Endothelial cell (in vitro differentiated cells): ENCODE data around the gene MGP. TPM values are rescaled to one million over a fixed set of nuclear protein-coding genes. Genes with fewer than 3 reads are reported as not detected.

Experiments used
- DNase-seq: peaks from one replicate; pipeline ENCODE4 v3.0.0; 2021; ENCODE audit warnings: low spot score
- H3K27ac Mint-ChIP-seq: one replicate; pipeline ENCODE4 v1.8.0; 2021; ENCODE audit warnings: mixed read lengths, inconsistent platforms; ENCODE audit not compliant: unreplicated experiment
- H3K27me3 Mint-ChIP-seq: one replicate; pipeline ENCODE4 v1.8.0; 2021; ENCODE audit warnings: mild to moderate bottlenecking, moderate library complexity, mixed read lengths, inconsistent platforms; ENCODE audit not compliant: unreplicated experiment
- H3K36me3 Mint-ChIP-seq: one replicate; pipeline ENCODE4 v1.8.0; 2021; ENCODE audit warnings: mild to moderate bottlenecking, low read depth, mixed read lengths, inconsistent platforms; ENCODE audit not compliant: unreplicated experiment
- H3K4me1 Mint-ChIP-seq: one replicate; pipeline ENCODE4 v1.8.0; 2021; ENCODE audit warnings: mild to moderate bottlenecking, mixed read lengths, inconsistent platforms; ENCODE audit not compliant: unreplicated experiment
- H3K4me3 Mint-ChIP-seq: one replicate; pipeline ENCODE4 v1.8.0; 2021; ENCODE audit warnings: mild to moderate bottlenecking, mixed read lengths, inconsistent platforms; ENCODE audit not compliant: unreplicated experiment
- H3K9me3 Mint-ChIP-seq: one replicate; pipeline ENCODE4 v1.8.0; 2021; ENCODE audit warnings: mixed read lengths, inconsistent platforms; ENCODE audit not compliant: unreplicated experiment
- total RNA-seq: library from RNA; stranded (reverse); fragmentation: NEBNext Ultra II Directional; extraction: Animal tissue kit (Norgen Biotek cat#: 25700); gene quantifications from one replicate; pipeline ENCODE4 v1.2.1, GENCODE V29; 2021; ENCODE audit not compliant: unreplicated experiment
- TF ChIP-seq, protein P1 (sequence below): fragments of 200-600 bp; sonication (generic); IDR thresholded peaks from one replicate; pipeline ENCODE4 v1.5.0; 2021; ENCODE audit warnings: antibody characterized with exemption; ENCODE audit not compliant: unreplicated experiment

MGP gene
- total RNA-seq, 1 donor from 2014 or later: 0.26 TPM

DNA sequence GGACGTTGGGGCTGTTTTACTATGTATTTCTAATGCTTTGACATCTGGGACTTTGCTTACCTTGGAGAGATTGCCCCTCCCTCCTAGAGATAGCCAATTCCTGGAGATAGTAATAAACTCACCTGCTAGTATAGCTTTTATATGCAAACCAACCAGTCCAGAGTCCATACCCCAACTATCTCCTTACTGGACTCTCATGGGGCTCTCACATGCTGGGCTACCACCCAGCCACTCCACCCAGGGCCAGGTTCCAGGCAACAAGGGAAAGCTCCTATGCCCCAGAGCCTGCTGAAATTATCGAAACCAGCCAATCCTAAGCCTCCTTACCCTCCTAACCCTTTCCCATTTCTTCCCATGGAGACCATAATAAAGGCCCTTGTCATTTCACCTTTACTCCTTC, 25.5 kb upstream of the MGP start:
- Mint-ChIP-seq H3K9me3 (no peaks in the 10 kb centered on the region), H3K4me3 (no peak overlapping the region), H3K4me1 (peaks cover 10% of the 10 kb centered on the region), H3K27me3 (peaks cover 5% of the 10 kb centered on the region), H3K36me3 (no peaks in the 10 kb centered on the region), H3K27ac (no peak overlapping the region)
- DNase-seq: no peak
- TF ChIP-seq, protein P1, sequence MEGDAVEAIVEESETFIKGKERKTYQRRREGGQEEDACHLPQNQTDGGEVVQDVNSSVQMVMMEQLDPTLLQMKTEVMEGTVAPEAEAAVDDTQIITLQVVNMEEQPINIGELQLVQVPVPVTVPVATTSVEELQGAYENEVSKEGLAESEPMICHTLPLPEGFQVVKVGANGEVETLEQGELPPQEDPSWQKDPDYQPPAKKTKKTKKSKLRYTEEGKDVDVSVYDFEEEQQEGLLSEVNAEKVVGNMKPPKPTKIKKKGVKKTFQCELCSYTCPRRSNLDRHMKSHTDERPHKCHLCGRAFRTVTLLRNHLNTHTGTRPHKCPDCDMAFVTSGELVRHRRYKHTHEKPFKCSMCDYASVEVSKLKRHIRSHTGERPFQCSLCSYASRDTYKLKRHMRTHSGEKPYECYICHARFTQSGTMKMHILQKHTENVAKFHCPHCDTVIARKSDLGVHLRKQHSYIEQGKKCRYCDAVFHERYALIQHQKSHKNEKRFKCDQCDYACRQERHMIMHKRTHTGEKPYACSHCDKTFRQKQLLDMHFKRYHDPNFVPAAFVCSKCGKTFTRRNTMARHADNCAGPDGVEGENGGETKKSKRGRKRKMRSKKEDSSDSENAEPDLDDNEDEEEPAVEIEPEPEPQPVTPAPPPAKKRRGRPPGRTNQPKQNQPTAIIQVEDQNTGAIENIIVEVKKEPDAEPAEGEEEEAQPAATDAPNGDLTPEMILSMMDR: no peak

GRCh38 chr12:14910090-14910915, 24.6 kb upstream of the MGP start:
- no peak for DNase-seq
- Mint-ChIP-seq H3K4me1 (peaks cover 8% of the 10 kb centered on the region), H3K9me3 (no peaks in the 10 kb centered on the region), H3K4me3 (no peak overlapping the region), H3K27ac (no peak overlapping the region), H3K36me3 (no peaks in the 10 kb centered on the region), H3K27me3 (peaks cover 4% of the 10 kb centered on the region)
- TF ChIP-seq, protein P1: no peak

DNA sequence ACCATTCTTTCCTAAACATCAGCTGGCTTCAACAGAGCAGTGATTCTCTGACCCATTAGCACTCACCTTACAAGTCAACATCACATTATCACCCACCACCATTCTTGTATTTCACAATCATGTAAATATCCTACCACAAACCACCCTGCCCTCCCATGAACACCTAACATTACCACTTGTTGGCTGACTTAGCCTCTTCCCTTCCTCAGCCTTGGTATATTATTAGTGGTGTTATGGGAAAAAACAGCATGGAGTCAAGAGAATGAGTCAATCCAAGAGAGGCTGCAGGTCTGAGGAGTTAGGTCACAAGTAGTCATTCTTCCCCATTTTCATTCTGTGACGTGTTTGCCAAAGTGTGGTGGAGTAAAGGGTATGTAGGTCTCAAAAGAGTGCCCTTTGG, 22.3 kb upstream of the MGP start:
- no peaks in the 10 kb centered on the region for H3K9me3 Mint-ChIP-seq
- H3K27me3 Mint-ChIP-seq: peaks cover 4% of the 10 kb centered on the region
- TF ChIP-seq, protein P1: no peak
- no peak for DNase-seq
- H3K4me1 Mint-ChIP-seq: peaks cover 16% of the 10 kb centered on the region
- H3K27ac Mint-ChIP-seq: no peak overlapping the region
- H3K36me3 Mint-ChIP-seq: no peaks in the 10 kb centered on the region
- no peak overlapping the region for H3K4me3 Mint-ChIP-seq

DNA sequence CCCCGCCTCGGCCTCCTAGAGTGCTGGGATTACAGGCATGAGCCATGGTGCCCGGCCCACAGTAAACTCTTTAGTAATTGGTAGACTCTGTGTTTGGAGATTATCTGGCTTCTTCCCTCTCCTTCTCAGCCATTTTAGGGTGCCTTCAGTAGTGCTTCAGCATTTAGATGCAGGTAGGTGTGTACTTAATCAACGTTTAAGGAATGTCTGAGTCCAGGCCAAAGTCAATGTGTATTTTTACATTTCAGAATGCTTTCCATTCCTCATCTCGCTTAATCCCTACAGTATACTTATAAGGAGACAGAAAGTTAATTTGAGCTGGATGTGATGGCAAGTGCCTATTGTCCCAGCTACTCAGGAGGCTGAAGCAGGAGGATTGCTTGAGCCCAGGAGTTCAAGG, 20.5 kb upstream of the MGP start:
- Mint-ChIP-seq H3K27me3 (peaks cover 4% of the 10 kb centered on the region), H3K9me3 (no peaks in the 10 kb centered on the region), H3K36me3 (no peaks in the 10 kb centered on the region), H3K27ac (no peak overlapping the region), H3K4me3 (no peak overlapping the region), H3K4me1 (peaks cover 14% of the 10 kb centered on the region)
- no peak for DNase-seq
- TF ChIP-seq, protein P1: no peak

DNA sequence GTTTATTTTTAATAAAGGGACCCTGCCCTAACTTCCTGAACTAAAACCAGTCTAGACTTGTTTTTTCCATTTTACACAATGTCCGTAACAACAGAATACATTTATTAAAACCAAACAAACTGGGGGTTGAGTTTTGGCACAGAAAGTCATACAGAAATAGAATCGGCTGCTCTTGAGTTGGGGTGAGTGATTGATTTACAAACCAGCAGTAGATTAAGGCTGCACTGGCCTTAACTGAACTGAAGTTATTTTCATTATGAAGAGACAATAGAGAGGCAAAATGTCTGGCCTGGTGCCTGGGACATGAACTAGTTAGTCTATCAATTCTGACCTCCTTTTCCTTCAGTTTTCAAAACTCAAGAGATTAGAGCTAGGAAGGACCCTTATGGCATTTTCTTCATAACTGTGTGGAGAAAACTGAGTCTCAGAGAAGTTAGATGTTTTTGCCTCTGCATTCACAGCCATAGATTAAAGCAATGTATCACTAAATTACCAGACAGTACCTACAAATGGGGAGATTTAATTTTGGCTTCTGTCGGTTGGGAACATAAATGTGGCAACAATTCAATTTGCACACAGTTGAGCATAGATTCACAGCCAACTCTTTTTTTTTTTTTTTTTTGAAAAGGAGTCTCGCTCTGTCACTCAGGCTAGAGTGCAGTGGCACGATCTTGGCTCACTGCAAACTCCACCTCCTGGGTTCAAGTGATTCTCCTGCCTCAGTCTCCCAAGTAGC, 19.8 kb upstream of the MGP start:
- TF ChIP-seq, protein P1: no peak
- Mint-ChIP-seq H3K4me3 (no peak overlapping the region), H3K36me3 (no peaks in the 10 kb centered on the region), H3K27me3 (peaks cover 3% of the 10 kb centered on the region), H3K27ac (no peak overlapping the region), H3K4me1 (peaks cover 14% of the 10 kb centered on the region), H3K9me3 (no peaks in the 10 kb centered on the region)
- no peak for DNase-seq
